K562 (cell line): ENCODE measurements around the gene CD34. TPM values are rescaled to one million over a fixed set of nuclear protein-coding genes. Genes with fewer than 3 reads are reported as not detected.

Experiments
- ATF7 ChIP-seq: fragments of 450-650 bp; IDR thresholded peaks from 2 replicates; pipeline ENCODE4 v1.7.1; 2014; ENCODE audit warnings: mild to moderate bottlenecking, moderate library complexity
- ESRRA ChIP-seq: fragments of 450-650 bp; IDR thresholded peaks from 2 replicates; pipeline ENCODE4 v1.6.1; 2014; ENCODE audit warnings: low read depth, mild to moderate bottlenecking, moderate library complexity, borderline replicate concordance
- ETV6 ChIP-seq, 3 experiments: fragments of 150-350 bp in 1 of 3; sonication (generic) in 1 of 3; formaldehyde crosslinking in 1 of 3; IDR thresholded peaks; 2 replicates each; pipeline versions ENCODE4 v1.6.1 to v1.8.0; 2014 to 2022; ENCODE audit warnings: borderline replicate concordance in 2 of 3, low read depth in 2 of 3, antibody characterized with exemption in 1 of 3, low read length in 1 of 3, mild to moderate bottlenecking in 1 of 3, missing genetic modification reagents in 1 of 3
- GABPB1 ChIP-seq: sonication (generic); formaldehyde crosslinking; IDR thresholded peaks from 2 replicates; pipeline ENCODE4 v1.8.0; 2022; ENCODE audit warnings: mild to moderate bottlenecking, missing genetic modification reagents
- GATA2 ChIP-seq: sonication (generic); formaldehyde crosslinking; IDR thresholded peaks from 2 replicates; pipeline ENCODE4 v1.4.0; 2020; ENCODE audit warnings: mild to moderate bottlenecking, missing genetic modification reagents
- KLF16 ChIP-seq: IDR thresholded peaks from 2 replicates; pipeline ENCODE4 v1.6.1; 2016; ENCODE audit warnings: antibody characterized with exemption
- MAZ ChIP-seq, 2 experiments: fragments of 450-650 bp in 1 of 2; sonication (generic) in 1 of 2; formaldehyde crosslinking; IDR thresholded peaks in 1 of 2; conservative IDR thresholded peaks in 1 of 2; 2 replicates each; pipeline versions ENCODE4 v1.4.0 to v1.5.0; 2020; ENCODE audit warnings: mild to moderate bottlenecking in 1 of 2, missing genetic modification reagents in 1 of 2
- MTA3 ChIP-seq: fragments of 450-650 bp; formaldehyde crosslinking; IDR thresholded peaks from 2 replicates; pipeline ENCODE4 v1.6.1; 2017; ENCODE audit warnings: mild to moderate bottlenecking, borderline replicate concordance
- PHF20 ChIP-seq: fragments of 450-650 bp; IDR thresholded peaks from 2 replicates; pipeline ENCODE4 v1.6.1; 2018; ENCODE audit not compliant: partially characterized antibody
- RBBP5 ChIP-seq: fragments of 200-600 bp; sonication (generic); IDR thresholded peaks from 2 replicates; pipeline ENCODE4 v1.6.1; 2012; ENCODE audit warnings: borderline replicate concordance, mild to moderate bottlenecking, low read length, control low read depth, inconsistent platforms; ENCODE audit not compliant: insufficient read depth, poor library complexity, severe bottlenecking
- RUNX1 ChIP-seq: sonication (generic); IDR thresholded peaks from 2 replicates; pipeline ENCODE4 v1.6.1; 2016; ENCODE audit warnings: antibody characterized with exemption, low read depth
- SMAD3 ChIP-seq: fragments of 450-650 bp; formaldehyde crosslinking; conservative IDR thresholded peaks from 2 replicates; pipeline ENCODE4 v1.4.0; 2020; ENCODE audit warnings: mild to moderate bottlenecking
- SMAD4 ChIP-seq: fragments of 250-450 bp; sonication (Bioruptor Pico); conservative IDR thresholded peaks from 2 replicates; pipeline ENCODE4 v1.8.0; 2021; ENCODE audit warnings: inconsistent platforms, mild to moderate bottlenecking, moderate library complexity
- SMARCC2 ChIP-seq: fragments of 450-650 bp; IDR thresholded peaks from 2 replicates; pipeline ENCODE4 v1.6.1; 2017; ENCODE audit warnings: antibody characterized with exemption, moderate library complexity, mild to moderate bottlenecking, low read depth
- SOX6 ChIP-seq: fragments of 450-650 bp; IDR thresholded peaks from 2 replicates; pipeline ENCODE4 v1.6.1; 2014; ENCODE audit warnings: mild to moderate bottlenecking
- TAL1 ChIP-seq: fragments of 450-650 bp; IDR thresholded peaks from 2 replicates; pipeline ENCODE4 v1.6.1; 2016; ENCODE audit warnings: mild to moderate bottlenecking
- ZNF639 ChIP-seq, 2 experiments: fragments of 200-800 bp in 1 of 2; sonication (Bioruptor generic) in 1 of 2; sonication (generic) in 1 of 2; formaldehyde crosslinking in 1 of 2; IDR thresholded peaks in 1 of 2; conservative IDR thresholded peaks in 1 of 2; 2 replicates each; pipeline versions ENCODE4 v1.5.0 to v1.6.1; 2016 to 2020; ENCODE audit warnings: missing compliant biosample characterization in 1 of 2, missing genetic modification characterization in 1 of 2, missing genetic modification reagents in 1 of 2
- ZNF668 ChIP-seq: fragments of 250-450 bp; sonication (Bioruptor Pico); IDR thresholded peaks from 2 replicates; pipeline ENCODE4 v1.8.0; 2022; ENCODE audit warnings: mild to moderate bottlenecking, inconsistent platforms
- ZNF766 ChIP-seq: fragments of 200-800 bp; sonication (Bioruptor generic); conservative IDR thresholded peaks from 2 replicates; pipeline ENCODE4 v1.6.1; 2016; ENCODE audit warnings: missing genetic modification characterization, missing compliant biosample characterization
- polyA plus RNA-seq, 8 experiments: library from polyadenylated mRNA; depleted of rRNA in 4 of 8; stranded (reverse) in 5 of 8; unstranded in 3 of 8; fragments of >200 nt; fragmentation: Nextera tagmentation in 2 of 8; fragmentation: Illumina TruSeq in 1 of 8; extraction: Ambion mirVana in 2 of 8; extraction: Trizol in 1 of 8; gene quantifications; 2 replicates each; pipeline versions ENCODE4 v1.2.1 to v1.2.3, GENCODE V29; 2011 to 2014; ENCODE audit warnings: inconsistent platforms in 1 of 8, missing spikeins in 1 of 8
- total RNA-seq, 7 experiments: library from RNA; depleted of rRNA in 6 of 7; stranded (reverse); fragments of >200 nt in 6 of 7; fragmentation: Illumina TruSeq in 2 of 7; extraction: Trizol in 2 of 7; gene quantifications; 2 replicates each; pipeline versions ENCODE4 v1.2.1 to v1.2.3, GENCODE V29; 2011 to 2021; ENCODE audit warnings: low replicate concordance in 1 of 7
- TF ChIP-seq, protein P1 (sequence below), 2 experiments: fragments of 450-650 bp; conservative IDR thresholded peaks; 2 replicates each; pipeline ENCODE4 v1.6.1; 2017; ENCODE audit warnings: mild to moderate bottlenecking in 2 of 2, moderate library complexity in 2 of 2
- TF ChIP-seq, protein P2 (sequence below): fragments of 200-800 bp; sonication (Bioruptor generic); IDR thresholded peaks from 2 replicates; pipeline ENCODE4 v1.6.1; 2017; ENCODE audit warnings: missing genetic modification characterization, missing compliant biosample characterization

The CD34 gene
- total and polyA plus RNA-seq, 9 of the 15 experiments (the other 6 are each of a cell fraction or from before 2014, with no cell fraction given): not detected

- TF ChIP-seq KLF16 (peak; percentile 81), ZNF639 (CRISPR knock-in tag; conservative IDR thresholded peaks at IDR 0.05 in 1 of 2, IDR thresholded peaks at IDR 0.05 in 1 of 2) (peak in 1 of 2 experiments; percentile 75; a peak in 2 of 4 replicates), ETV6 (IDR thresholded peaks at IDR 0.05; ENCODE audit: borderline replicate concordance in 1 of 2, low read depth in 2 of 2, low read length in 1 of 2) (peak in 1 of 2 experiments; percentile 79; a peak in 2 of 4 replicates), ETV6 (CRISPR knock-in tag; IDR thresholded peaks at IDR 0.05; ENCODE audit: borderline replicate concordance) (no peak), PHF20 (no peak), SMARCC2 (0 out of 2 replicates have a peak, but pooled peaks have one; percentile 30), ATF7 (no peak; the same call in 1 of the 2 replicates), ZNF766 (CRISPR knock-in tag) (peak; percentile 91), GABPB1 (CRISPR knock-in tag) (0 out of 2 replicates have a peak, but pooled peaks have one; percentile 31), SMAD3 (CRISPR knock-in tag) (no peak), RBBP5 (peak; percentile 55), GATA2 (CRISPR knock-in tag) (peak; percentile 62; the same call in 1 of the 2 replicates), SMAD4 (CRISPR knock-in tag) (0 out of 2 replicates have a peak, but pooled peaks have one; percentile 22), RUNX1 (no peak), SOX6 (peak; percentile 82; the same call in 1 of the 2 replicates), ZNF668 (CRISPR knock-in tag) (peak; percentile 17; the same call in 1 of the 2 replicates), MAZ (CRISPR knock-in tag; conservative IDR thresholded peaks at IDR 0.05 in 1 of 2, IDR thresholded peaks at IDR 0.05 in 1 of 2) (0 out of 4 replicates have a peak, but pooled peaks of 1 of the 2 experiments have one; percentile 36), TAL1 (peak; percentile 82), MTA3 (peak; percentile 64; the same call in 1 of the 2 replicates), ESRRA (peak; percentile 80; the same call in 1 of the 2 replicates)
- TF ChIP-seq, protein P1, sequence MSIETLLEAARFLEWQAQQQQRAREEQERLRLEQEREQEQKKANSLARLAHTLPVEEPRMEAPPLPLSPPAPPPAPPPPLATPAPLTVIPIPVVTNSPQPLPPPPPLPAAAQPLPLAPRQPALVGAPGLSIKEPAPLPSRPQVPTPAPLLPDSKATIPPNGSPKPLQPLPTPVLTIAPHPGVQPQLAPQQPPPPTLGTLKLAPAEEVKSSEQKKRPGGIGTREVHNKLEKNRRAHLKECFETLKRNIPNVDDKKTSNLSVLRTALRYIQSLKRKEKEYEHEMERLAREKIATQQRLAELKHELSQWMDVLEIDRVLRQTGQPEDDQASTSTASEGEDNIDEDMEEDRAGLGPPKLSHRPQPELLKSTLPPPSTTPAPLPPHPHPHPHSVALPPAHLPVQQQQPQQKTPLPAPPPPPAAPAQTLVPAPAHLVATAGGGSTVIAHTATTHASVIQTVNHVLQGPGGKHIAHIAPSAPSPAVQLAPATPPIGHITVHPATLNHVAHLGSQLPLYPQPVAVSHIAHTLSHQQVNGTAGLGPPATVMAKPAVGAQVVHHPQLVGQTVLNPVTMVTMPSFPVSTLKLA (conservative IDR thresholded peaks at IDR 0.05): 0 out of 4 replicates have a peak, but pooled peaks of 1 of the 2 experiments have one; percentile 15
- TF ChIP-seq, protein P2, sequence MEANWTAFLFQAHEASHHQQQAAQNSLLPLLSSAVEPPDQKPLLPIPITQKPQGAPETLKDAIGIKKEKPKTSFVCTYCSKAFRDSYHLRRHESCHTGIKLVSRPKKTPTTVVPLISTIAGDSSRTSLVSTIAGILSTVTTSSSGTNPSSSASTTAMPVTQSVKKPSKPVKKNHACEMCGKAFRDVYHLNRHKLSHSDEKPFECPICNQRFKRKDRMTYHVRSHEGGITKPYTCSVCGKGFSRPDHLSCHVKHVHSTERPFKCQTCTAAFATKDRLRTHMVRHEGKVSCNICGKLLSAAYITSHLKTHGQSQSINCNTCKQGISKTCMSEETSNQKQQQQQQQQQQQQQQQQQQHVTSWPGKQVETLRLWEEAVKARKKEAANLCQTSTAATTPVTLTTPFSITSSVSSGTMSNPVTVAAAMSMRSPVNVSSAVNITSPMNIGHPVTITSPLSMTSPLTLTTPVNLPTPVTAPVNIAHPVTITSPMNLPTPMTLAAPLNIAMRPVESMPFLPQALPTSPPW: peak; percentile 65; the same call in 1 of the 2 replicates
These were observed 37.7 kb downstream of the CD34 start (continued) for GRCh38 chr1:207873055-207873890.
